AG09309 (cell line): ENCODE results near the gene ZNF99.

Experiments
- DNase-seq: peaks from one replicate; pipeline ENCODE4 v3.0.0-alpha.2; 2010; ENCODE audit warnings: low read depth
- H3K4me3 ChIP-seq: 2 replicates; pipeline ENCODE4 v1.5.1; 2011; ENCODE audit warnings: mild to moderate bottlenecking, low read depth, low read length, moderate library complexity; ENCODE audit not compliant: control insufficient read depth
- CTCF ChIP-seq: IDR thresholded peaks from 2 replicates; pipeline ENCODE4 v1.5.1; 2011; ENCODE audit warnings: mild to moderate bottlenecking, low read depth, low read length, inconsistent platforms; ENCODE audit not compliant: insufficient read depth, control insufficient read depth; ENCODE audit errors: missing control alignments

ZNF99 gene

GRCh38 chr19:22783651-22784410, at the start of gene ZNF99:
TSS of gene ZNF99 (minus strand) at chr19:22784151. CDS start at chr19:22784016, 135 bp downstream.
- TF ChIP-seq CTCF = no peak
- no peak for DNase-seq

GRCh38 chr19:22832031-22832762, 48.2 kb upstream of the ZNF99 start, which contains the start of gene ZNF723:
TSS of gene ZNF723 (plus strand) at chr19:22832291. CDS start at chr19:22832380, 89 bp downstream.
- DNase-seq = no peak
- no peak for TF ChIP-seq CTCF
- no peak within 1 kb of the TSS for H3K4me3 ChIP-seq

More at GRCh38 chr19:22783651-22784410, at the start of gene ZNF99:
- H3K4me3 ChIP-seq = no peak within 1 kb of the TSS

DNA sequence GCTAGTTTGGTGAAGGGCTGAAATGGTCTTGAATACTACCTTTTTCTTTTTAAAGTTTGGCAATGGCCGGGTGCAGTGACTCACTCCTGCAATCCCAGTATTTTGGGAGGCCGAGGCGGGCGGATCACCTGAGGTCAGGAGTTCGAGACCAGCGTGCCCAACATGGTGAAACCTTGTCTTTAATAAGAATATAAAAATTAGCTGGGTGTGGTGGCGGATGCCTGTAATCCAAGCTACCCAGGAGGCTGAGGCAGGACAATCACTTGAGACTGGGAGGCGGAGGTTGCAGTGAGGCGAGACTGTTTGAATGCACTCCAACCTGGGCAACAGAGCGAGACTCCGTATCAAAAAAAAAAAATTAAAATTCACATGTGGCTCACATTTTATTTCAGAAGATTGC, 47.3 kb upstream of the ZNF99 start:
- H3K4me3 ChIP-seq = no peak overlapping the region
- no peak for TF ChIP-seq CTCF
- DNase-seq = no peak

DNA sequence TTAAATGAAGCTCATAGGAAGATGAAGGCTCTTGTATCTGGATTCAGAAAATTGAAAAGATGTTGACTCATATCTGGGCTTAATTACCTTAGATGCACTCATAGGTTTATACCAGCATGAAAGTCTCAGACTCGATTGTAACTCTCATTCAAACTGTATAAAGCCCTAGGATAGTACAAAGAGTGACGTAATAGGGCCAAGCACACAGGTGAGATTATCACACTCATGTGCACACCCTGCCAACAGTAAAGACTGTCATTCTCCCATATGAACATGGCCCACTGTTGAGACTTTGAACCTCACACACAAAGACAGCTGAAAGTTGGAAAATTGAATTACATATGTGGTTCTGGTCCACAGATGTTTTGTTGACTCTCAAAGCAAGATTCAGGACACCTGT, 30.2 kb upstream of the ZNF99 start:
- no peak overlapping the region for H3K4me3 ChIP-seq
- no peak for TF ChIP-seq CTCF

DNA sequence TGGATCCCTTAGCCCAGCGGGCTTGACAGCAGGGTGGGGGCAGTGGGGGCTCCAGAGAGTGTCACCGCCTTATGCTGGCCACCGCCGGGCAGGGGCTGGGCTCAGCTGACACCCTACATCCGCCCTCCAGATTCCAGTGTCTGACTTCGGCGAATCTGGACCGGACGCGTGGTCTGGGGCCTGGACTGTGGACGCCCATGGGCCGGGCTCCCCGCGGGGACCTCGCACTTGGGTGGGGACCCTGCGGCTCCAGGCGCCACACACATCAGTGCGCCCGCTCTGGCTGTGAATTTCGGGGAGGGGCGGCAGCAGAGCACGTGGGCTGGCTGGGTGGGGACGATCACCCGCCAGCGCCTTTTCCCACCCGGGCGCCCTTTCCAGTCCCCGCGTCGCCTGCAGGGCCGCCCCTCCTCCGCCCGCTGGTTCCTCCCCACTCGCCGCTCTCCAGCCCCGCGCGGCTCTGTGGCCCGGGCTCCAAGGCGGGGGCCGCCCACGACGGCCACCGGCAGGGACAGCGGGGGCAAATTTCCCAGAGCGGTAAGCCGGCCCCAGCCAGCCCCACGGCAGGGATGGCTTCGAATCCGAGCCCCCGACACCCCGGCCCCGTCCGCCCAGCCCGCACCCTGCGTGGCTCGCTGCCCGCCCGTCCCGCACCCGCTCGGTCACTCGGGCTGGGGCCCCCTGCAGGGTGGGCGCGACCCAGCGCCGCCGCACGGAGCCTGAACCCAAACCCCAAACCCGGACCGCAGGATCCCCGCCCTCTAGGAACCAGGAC, 23.3 kb upstream of the ZNF99 start:
- DNase-seq = no peak
- H3K4me3 ChIP-seq = no peak overlapping the region
- TF ChIP-seq CTCF = no peak

More for the DNA sequence above, 30.2 kb upstream of the ZNF99 start:
- DNase-seq = no peak

GRCh38 chr19:22806418-22806817, 22.5 kb upstream of the ZNF99 start:
- no peak for TF ChIP-seq CTCF
- no peak overlapping the region for H3K4me3 ChIP-seq
- DNase-seq = no peak
